Upper lobe of right lung (tissue), 1 donor: ENCODE data around the gene HBQ1. TPM values are rescaled to one million over a fixed set of nuclear protein-coding genes. Genes with fewer than 3 reads are reported as not detected.
"Not testable (repeated sequence)": the region's sequence is repeated elsewhere in the genome, so short reads cannot be mapped to it uniquely, and the experiment has no call there.

Experiments
- ATAC-seq: fragments of 200-7000 bp; cut with Tn5 transposase; one replicate; pipeline ENCODE4 v1.9.1; 2020; ENCODE audit warnings: mild to moderate bottlenecking, moderate library complexity
- DNase-seq: peaks from one replicate; pipeline ENCODE4 v3.0.0-alpha.2; 2020
- H3K27ac ChIP-seq: fragments of 200-600 bp; one replicate; pipeline ENCODE4 v1.8.0; 2022
- H3K27me3 ChIP-seq: fragments of 200-600 bp; one replicate; pipeline ENCODE4 v1.8.0; 2022; ENCODE audit warnings: mild to moderate bottlenecking
- H3K36me3 ChIP-seq: fragments of 200-600 bp; one replicate; pipeline ENCODE4 v1.8.0; 2022
- H3K4me1 ChIP-seq: fragments of 200-600 bp; one replicate; pipeline ENCODE4 v1.8.0; 2022
- H3K4me3 ChIP-seq: fragments of 200-600 bp; one replicate; pipeline ENCODE4 v1.8.0; 2022; ENCODE audit warnings: mild to moderate bottlenecking
- H3K9me3 ChIP-seq: fragments of 200-600 bp; one replicate; pipeline ENCODE4 v1.8.0; 2022
- CTCF ChIP-seq: fragments of 200-600 bp; IDR thresholded peaks from one replicate; pipeline ENCODE4 v1.8.0; 2022; ENCODE audit warnings: antibody characterized with exemption
- intact Hi-C: fragments of 100-400 bp; cut with DNase I; formaldehyde crosslinking; loops from one replicate; pipeline ENCODE4 v1.11.0; 2022
- total RNA-seq: library from RNA; stranded (reverse); fragmentation: NEBNext Ultra II Directional; extraction: Animal tissue kit (Norgen Biotek cat#: 25700); gene quantifications from one replicate; pipeline ENCODE4 v1.2.1, GENCODE V29; 2021
- donor health status: DM: no; HTN: yes; CAD: no; lungs with severe emphysema.

The HBQ1 gene
- total RNA-seq, 1 donor from 2014 or later: not detected

GRCh38 chr16:146646-147045 lies 33.6 kb upstream of the HBQ1 start:
- H3K27ac ChIP-seq: no peak overlapping the region
- H3K27me3 ChIP-seq: no peaks in the 10 kb centered on the region
- no peaks in the 10 kb centered on the region for H3K9me3 ChIP-seq
- no peak for DNase-seq
- H3K4me1 ChIP-seq: no peaks in the 10 kb centered on the region
- no peak overlapping the region for H3K4me3 ChIP-seq
- H3K36me3 ChIP-seq: no peaks in the 10 kb centered on the region
- no peak for ATAC-seq
- intact Hi-C loops: no loop called here
- TF ChIP-seq CTCF: no peak

DNA sequence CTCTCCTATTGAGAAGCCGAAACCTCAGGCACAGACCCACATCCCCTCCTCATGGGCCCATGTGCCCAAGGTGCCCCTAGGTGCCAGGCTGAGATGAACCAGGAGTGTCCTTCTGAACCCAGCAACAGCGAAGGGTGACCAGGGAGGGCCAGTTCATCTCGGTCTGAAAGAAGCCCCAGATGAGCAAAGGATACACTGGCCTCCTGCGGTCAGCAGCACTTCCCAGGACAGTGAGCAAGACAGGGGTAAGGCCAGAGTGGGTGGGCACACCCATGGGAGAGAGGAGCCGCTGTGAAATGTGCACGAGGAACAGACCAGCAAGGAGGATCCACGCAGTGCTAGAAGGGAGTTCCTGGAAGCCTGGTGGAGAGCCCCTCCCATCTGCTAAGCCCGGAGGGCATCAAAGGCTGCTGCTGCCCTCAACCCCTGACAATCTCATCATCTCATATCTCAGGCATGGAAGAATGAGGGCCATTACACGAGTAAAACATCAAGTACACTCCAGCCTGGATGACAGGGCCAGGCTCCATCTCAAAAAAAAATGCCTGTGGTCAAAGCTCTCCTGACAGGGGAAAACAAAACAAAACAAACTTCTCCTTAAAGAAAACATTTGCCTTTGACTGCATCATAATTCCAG lies 31.1 kb upstream of the HBQ1 start:
- H3K4me3 ChIP-seq: no peak overlapping the region
- no peaks in the 10 kb centered on the region for H3K4me1 ChIP-seq
- no peaks in the 10 kb centered on the region for H3K27me3 ChIP-seq
- ATAC-seq (peak; percentile 63), DNase-seq (no peak)
- TF ChIP-seq CTCF: no peak
- H3K36me3 ChIP-seq: no peaks in the 10 kb centered on the region
- H3K27ac ChIP-seq: no peak overlapping the region
- intact Hi-C loops: no loop called here
- no peaks in the 10 kb centered on the region for H3K9me3 ChIP-seq

DNA sequence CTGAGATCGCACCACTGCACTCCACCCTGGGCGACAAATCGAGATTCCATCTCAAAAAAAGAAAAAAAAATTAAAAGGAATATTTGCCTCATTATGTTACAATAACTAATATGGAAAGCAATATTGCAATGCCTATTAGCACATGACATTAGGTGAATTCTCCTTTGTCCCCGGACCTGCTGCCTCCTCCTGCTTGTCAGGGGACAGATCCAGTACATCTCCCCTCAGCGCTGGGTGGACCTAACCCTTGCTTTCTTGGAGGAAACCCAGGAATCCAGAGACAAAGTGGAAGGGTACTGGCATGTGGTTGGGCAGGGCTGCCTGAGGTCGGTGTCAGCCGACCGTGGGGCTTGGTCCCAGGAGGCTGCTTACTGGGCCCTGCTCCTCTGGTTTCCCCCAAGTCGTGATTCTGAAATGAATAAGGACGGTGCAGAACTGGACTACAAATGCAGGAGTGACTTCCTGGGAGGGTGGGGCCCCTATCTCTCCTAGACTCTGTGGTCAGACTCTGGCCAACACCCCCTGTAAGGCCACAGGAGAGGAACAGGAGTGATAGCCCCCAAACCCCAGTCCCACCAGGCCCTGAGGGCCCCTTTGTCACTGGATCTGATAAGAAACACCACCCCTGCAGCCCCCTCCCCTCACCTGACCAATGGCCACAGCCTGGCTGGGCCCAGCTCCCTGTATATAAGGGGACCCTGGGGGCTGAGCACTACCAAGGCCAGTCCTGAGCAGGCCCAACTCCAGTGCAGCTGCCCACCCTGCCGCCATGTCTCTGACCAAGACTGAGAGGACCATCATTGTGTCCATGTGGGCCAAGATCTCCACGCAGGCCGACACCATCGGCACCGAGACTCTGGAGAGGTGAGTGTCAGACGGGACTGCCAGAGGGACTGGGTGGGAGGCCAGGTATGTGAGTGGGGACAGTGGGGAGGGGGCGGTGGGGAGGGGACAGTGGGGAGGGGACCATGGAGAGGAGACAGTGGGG lies 27.8 kb upstream of the HBQ1 start, which contains the start of gene HBZ:
Gene HBZ, plus strand, starts transcription at position 504 of the 988 bp plus-strand sequence. Its CDS starts 266 bp downstream, at position 770.
- H3K27me3 ChIP-seq: no peaks in the 10 kb centered on the region
- H3K9me3 ChIP-seq: no peaks in the 10 kb centered on the region
- no peak for DNase-seq
- H3K4me3 ChIP-seq: no peak within 1 kb of the TSS
- intact Hi-C loops: no loop called here
- H3K4me1 ChIP-seq: peaks cover 6% of the 10 kb centered on the region
- no peak within 1 kb of the TSS for H3K27ac ChIP-seq
- H3K36me3 ChIP-seq: no peaks in the 10 kb centered on the region
- peak; percentile 6 for ATAC-seq
- no peak for TF ChIP-seq CTCF

- H3K36me3 ChIP-seq, H3K9me3 ChIP-seq, H3K4me1 ChIP-seq, intact Hi-C loops, H3K27me3 ChIP-seq, H3K27ac ChIP-seq, H3K4me3 ChIP-seq, DNase-seq: not testable (repeated sequence)
- peak; percentile 54 for ATAC-seq
Measured at GRCh38 chr16:153129-153521, 27.1 kb upstream of the HBQ1 start.

GRCh38 chr16:153550-154216 lies 26.6 kb upstream of the HBQ1 start:
- H3K27ac ChIP-seq, intact Hi-C loops, H3K4me3 ChIP-seq, DNase-seq, H3K9me3 ChIP-seq, H3K4me1 ChIP-seq, H3K36me3 ChIP-seq, H3K27me3 ChIP-seq: not testable (repeated sequence)
- peak; percentile 6 for ATAC-seq

DNA sequence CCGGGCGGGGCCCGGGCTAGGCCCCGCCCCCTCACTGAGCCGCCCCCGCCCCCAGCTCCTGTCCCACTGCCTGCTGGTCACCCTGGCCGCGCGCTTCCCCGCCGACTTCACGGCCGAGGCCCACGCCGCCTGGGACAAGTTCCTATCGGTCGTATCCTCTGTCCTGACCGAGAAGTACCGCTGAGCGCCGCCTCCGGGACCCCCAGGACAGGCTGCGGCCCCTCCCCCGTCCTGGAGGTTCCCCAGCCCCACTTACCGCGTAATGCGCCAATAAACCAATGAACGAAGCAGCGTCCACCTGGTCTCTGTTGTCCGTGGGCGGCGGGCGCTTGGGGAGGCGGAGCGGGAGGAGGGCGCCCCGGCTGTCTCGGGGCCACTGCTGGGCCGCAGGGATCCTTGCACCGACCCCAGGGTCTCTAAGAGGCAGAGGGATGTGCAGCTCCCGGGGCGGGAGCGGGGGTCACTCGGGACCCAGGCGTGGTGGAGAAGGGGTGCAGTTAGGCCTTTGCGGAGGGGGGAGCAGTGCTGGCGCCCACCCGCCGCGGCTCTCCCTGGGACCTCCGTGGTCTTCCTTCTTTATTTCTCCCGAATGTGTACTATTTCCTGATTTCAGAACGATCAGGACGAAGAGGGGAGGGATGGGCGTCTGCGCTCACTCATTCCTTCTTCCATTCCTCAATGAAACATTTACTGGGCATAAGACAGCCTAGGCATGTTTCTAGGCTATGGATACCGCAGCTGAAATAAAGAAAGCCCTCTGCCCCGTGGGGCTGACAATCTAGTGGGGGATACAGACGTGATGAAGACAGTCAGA lies 25.8 kb upstream of the HBQ1 start:
- ATAC-seq (peak; percentile 66), DNase-seq (peak; percentile 68)
- Histone ChIP-seq H3K27ac (no peak overlapping the region), H3K4me3 (peak overlapping the region; percentile 48), H3K36me3 (no peaks in the 10 kb centered on the region), H3K9me3 (no peaks in the 10 kb centered on the region), H3K4me1 (peaks cover 6% of the 10 kb centered on the region), H3K27me3 (no peaks in the 10 kb centered on the region)
- TF ChIP-seq CTCF: no peak
- intact Hi-C loops: no loop called here
